ENCODE data around the gene ATRIP.

Gene ATRIP

DNA sequence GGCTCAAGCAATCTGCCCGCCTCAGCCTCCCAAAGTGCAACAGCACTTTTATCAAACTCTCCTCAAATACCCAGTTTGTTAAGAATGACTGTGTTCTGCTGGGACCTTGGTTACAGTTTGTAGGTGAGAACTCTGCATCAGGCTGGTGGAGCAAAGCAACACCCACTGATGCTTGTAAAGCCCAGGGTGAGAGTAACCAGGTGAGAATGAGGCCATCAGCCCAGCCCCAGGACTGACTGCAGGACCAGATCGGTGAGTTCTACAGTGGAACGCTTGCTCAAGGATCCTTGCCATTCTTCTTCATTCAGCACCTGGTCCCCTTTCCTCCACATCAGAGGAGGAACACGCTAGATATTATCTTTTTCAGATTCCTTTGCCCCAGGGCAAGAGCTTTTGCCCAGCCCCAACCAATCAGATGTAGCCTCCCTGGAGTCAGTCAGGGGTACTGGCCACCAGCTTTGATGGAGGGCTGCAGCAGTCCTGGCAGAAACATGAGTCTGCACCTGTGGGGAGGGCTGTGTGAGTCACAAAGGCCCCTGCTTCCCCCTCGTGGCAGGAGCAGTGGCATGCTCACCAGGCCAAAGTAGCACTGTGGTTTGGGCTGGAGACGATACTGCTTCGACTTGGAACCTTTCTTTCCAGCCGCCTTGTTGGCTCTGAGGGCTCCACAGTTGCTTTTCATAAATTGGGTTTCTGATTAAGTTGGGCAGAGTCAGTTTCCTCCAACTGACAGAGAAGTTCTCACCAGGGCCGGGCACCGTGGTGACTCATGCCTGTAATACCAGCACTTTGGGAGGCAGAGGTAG, 60.9 kb downstream of the ATRIP start:
- TF ChIP-seq, protein P1, sequence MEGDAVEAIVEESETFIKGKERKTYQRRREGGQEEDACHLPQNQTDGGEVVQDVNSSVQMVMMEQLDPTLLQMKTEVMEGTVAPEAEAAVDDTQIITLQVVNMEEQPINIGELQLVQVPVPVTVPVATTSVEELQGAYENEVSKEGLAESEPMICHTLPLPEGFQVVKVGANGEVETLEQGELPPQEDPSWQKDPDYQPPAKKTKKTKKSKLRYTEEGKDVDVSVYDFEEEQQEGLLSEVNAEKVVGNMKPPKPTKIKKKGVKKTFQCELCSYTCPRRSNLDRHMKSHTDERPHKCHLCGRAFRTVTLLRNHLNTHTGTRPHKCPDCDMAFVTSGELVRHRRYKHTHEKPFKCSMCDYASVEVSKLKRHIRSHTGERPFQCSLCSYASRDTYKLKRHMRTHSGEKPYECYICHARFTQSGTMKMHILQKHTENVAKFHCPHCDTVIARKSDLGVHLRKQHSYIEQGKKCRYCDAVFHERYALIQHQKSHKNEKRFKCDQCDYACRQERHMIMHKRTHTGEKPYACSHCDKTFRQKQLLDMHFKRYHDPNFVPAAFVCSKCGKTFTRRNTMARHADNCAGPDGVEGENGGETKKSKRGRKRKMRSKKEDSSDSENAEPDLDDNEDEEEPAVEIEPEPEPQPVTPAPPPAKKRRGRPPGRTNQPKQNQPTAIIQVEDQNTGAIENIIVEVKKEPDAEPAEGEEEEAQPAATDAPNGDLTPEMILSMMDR (IDR thresholded peaks at IDR 0.05; ENCODE audit: insufficient read depth, missing control alignments), result peak; percentile 73
- FAIRE-seq, result no peak

DNA sequence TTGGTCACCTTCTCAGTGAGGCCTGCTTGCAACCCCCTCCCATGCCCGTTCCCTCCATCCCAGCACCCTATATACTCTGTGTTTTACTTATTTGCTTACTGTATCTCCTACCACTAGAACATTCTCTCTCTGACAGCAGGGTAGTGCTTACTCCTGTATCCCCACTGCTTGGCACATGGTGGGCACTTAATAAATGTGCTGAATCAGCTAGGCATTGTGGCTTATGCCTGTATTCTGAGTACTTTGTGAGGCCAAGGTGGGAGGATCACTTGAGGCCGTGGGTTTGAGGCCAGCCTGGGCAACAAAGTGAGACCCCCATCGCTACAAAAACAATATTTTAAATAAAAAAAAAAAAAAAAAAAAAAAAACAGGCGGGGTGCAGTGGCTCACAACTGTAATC, 65.0 kb downstream of the ATRIP start:
- no peak for FAIRE-seq
- TF ChIP-seq, protein P1 (IDR thresholded peaks at IDR 0.05; ENCODE audit: insufficient read depth, missing control alignments), result no peak
- DNase-seq (ENCODE audit: insufficient read length, low spot score), result no peak

More for the DNA sequence above, 60.9 kb downstream of the ATRIP start:
- no peak for DNase-seq (ENCODE audit: insufficient read length, low spot score)

DNA sequence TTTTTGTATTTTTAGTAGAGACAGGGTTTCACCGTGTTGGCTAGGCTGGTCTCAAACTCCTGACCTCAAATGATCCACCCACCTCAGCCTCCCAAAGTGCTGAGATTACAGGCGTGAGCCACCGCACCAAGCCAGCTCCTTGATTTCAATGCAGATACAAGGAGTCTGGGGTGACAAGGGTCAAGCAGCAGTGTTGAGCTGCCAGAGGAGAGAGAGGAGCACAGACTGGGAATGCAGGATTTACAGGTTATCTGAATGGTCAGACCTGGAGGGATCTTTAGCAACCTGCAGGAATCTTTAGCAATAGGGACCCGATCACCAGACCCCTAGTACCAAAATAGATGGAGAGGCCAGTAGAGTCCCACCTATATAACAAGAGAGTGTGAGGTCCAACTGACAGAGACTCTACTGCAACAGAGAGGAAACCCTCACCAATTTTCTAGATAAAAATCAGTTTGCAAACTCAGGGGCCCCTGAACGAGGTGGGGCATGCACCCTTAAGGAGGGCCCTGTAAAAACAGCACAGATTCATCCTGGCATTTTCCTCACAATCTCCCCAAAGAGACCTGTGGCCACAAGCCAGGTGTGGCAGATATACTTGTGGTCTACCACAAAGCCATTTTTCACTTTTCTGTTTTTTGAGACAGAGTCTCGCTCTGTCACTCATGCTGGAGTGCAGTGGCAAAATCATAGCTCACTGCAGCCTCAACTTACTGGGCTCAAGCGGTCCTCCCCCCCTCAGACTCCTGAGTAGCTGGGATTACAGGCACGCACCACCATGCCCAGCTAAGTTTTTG, 68.1 kb downstream of the ATRIP start:
- DNase-seq (ENCODE audit: insufficient read length, low spot score), result no peak
- FAIRE-seq, result no peak
- TF ChIP-seq, protein P1 (IDR thresholded peaks at IDR 0.05; ENCODE audit: insufficient read depth, missing control alignments), result no peak

Measured in D721Med (cell line).